NCI-H1694 treated with DMSO at 0.1 percent for 48 hours (cell line): ENCODE results near the gene SYT5.
"Not testable (repeated sequence)": the region's sequence is repeated elsewhere in the genome, so short reads cannot be mapped to it uniquely, and the experiment has no call there.

Source experiments
- DNase-seq: peaks from one replicate; lab custom pipeline; 2025; lab: John Stamatoyannopoulos, UW

SYT5 gene

GRCh38 chr19:55179606-55180484, at the start of gene SYT5:
TSS of gene SYT5 (minus strand) at chr19:55180289. CDS start at chr19:55179041, 1,248 bp downstream.
- no peak for DNase-seq

- DNase-seq: no peak
Measured at GRCh38 chr19:55229789-55230182, 49.7 kb upstream of the SYT5 start.

- no peak for DNase-seq
Measured at GRCh38 chr19:55229145-55229788, 49.2 kb upstream of the SYT5 start.

GRCh38 chr19:55228403-55229031, 48.4 kb upstream of the SYT5 start, which contains the start of gene TMEM86B:
TSS of gene TMEM86B (minus strand) at chr19:55228763. CDS start at chr19:55228741, 22 bp downstream.
- no peak for DNase-seq

GRCh38 chr19:55228015-55228391, 47.9 kb upstream of the SYT5 start:
- no peak for DNase-seq

GRCh38 chr19:55227241-55228014, 47.3 kb upstream of the SYT5 start:
- DNase-seq: no peak

- no peak for DNase-seq
Measured at GRCh38 chr19:55226788-55227187, 46.7 kb upstream of the SYT5 start.

- no peak for DNase-seq
Measured at GRCh38 chr19:55226273-55226672, 46.2 kb upstream of the SYT5 start.

- no peak for DNase-seq
Measured at GRCh38 chr19:55225415-55225958, 45.4 kb upstream of the SYT5 start.

GRCh38 chr19:55224679-55225414, 44.8 kb upstream of the SYT5 start:
- DNase-seq: not testable (repeated sequence)

GRCh38 chr19:55224038-55224665, 44.1 kb upstream of the SYT5 start:
- no peak for DNase-seq

GRCh38 chr19:55223291-55224037, 43.4 kb upstream of the SYT5 start:
- no peak for DNase-seq

- no peak for DNase-seq
Measured at GRCh38 chr19:55220525-55220924, 40.4 kb upstream of the SYT5 start.

- DNase-seq: peak; percentile 95
Measured at GRCh38 chr19:55216461-55217198, 36.5 kb upstream of the SYT5 start.

GRCh38 chr19:55213547-55213946, 33.5 kb upstream of the SYT5 start:
- DNase-seq: no peak

GRCh38 chr19:55212447-55212846, 32.4 kb upstream of the SYT5 start:
- peak; percentile 74 for DNase-seq

GRCh38 chr19:55209693-55210472, 29.8 kb upstream of the SYT5 start:
- DNase-seq: no peak
